Cardiac fibroblast (primary cell): ENCODE measurements around the gene HOXD3.
A peak's percentile ranks its signal among the peaks of the same experiment; 100 is the strongest.

ENCODE experiments used
- DNase-seq, 2 donors: peaks; one replicate each; pipeline versions ENCODE4 v3.0.0 to v3.0.0-alpha.2; 2010; ENCODE audit warnings: low read depth in 2 of 2
- H3K4me3 ChIP-seq, 2 donors: replicated peaks in 1 of 2; 1 replicate in 1 of 2; 2 replicates in 1 of 2; pipeline ENCODE4 v1.5.1; 2011; ENCODE audit warnings: low read depth in 2 of 2, low read length in 2 of 2, mild to moderate bottlenecking in 2 of 2, moderate library complexity in 1 of 2
- TF ChIP-seq, protein P1 (sequence below): IDR thresholded peaks from one replicate; pipeline ENCODE4 v1.5.1; 2011; ENCODE audit warnings: low read depth, mild to moderate bottlenecking, low read length, inconsistent platforms

The HOXD3 gene

DNA sequence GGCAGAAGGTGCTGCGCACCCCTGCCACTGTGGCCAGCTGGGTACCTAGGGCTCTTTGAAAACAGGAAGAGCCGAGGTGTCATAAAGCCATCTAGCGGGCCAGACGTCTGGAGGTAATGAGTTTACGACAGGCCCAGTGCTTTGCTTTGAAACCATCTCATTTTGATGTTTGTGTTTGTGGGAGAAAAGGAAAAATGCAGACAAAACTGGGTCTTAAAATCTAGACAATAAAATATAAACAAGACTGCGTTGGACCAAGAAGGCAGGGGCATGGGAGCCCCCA lies 31.4 kb upstream of the HOXD3 start:
- no peak for DNase-seq
- TF ChIP-seq, protein P1, sequence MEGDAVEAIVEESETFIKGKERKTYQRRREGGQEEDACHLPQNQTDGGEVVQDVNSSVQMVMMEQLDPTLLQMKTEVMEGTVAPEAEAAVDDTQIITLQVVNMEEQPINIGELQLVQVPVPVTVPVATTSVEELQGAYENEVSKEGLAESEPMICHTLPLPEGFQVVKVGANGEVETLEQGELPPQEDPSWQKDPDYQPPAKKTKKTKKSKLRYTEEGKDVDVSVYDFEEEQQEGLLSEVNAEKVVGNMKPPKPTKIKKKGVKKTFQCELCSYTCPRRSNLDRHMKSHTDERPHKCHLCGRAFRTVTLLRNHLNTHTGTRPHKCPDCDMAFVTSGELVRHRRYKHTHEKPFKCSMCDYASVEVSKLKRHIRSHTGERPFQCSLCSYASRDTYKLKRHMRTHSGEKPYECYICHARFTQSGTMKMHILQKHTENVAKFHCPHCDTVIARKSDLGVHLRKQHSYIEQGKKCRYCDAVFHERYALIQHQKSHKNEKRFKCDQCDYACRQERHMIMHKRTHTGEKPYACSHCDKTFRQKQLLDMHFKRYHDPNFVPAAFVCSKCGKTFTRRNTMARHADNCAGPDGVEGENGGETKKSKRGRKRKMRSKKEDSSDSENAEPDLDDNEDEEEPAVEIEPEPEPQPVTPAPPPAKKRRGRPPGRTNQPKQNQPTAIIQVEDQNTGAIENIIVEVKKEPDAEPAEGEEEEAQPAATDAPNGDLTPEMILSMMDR: no peak
- no peak overlapping the region for H3K4me3 ChIP-seq

DNA sequence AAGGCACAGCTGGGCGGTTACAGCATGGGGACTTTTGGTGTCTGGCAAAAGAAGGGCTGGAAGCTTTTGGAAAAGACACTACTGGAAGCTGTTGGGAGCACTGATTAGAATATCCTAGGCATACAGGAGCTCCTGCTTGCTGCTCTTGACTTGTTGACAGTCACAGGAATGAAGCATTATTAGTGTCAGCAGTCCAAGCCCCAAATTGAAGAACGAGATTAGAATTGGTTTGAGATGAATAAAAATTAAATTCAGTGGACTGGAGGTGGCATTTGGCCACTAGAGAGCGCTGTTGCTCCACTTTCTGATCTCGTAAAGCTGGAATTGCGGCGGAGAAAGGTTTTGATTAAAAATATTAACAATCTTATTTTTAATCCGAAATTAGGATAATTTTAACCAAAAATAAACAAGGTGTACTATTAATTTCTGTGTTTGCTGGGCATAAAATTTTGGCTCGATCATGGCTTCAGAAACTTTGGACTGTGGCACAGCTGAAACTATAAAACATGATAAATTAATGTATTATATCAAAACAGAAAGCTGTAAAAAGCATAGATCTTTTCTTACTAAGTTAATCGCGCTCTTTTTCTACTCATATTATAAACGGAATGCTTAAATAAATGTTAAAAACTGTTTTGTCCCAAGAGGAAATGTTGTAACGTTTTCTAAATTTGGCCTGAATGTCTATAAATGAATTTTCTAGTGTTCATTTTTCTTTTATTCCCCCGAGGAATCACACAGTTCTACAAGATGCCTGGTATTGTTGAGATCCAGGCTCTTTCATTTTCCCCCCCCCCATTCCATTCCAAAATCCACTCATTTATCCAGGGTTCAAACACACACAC lies 30.0 kb upstream of the HOXD3 start:
- TF ChIP-seq, protein P1: peak; percentile 76
- peak; percentile 67 to 75 for DNase-seq
- no peak overlapping the region for H3K4me3 ChIP-seq

DNA sequence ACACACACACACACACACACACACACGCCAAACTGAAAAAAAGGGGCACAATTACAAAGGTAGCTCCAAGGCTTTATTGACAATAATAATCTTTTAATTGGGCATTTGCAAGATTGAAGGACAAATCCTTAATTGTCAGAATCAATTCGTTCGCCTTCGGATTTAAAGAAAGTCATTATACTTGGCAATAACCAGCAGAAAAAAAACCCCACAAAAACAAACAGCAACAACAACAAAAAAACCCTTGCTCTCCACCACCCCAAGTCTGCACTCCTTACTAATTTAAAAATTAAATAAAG lies 29.4 kb upstream of the HOXD3 start:
- no peak overlapping the region for H3K4me3 ChIP-seq
- TF ChIP-seq, protein P1: no peak
- DNase-seq: no peak

DNA sequence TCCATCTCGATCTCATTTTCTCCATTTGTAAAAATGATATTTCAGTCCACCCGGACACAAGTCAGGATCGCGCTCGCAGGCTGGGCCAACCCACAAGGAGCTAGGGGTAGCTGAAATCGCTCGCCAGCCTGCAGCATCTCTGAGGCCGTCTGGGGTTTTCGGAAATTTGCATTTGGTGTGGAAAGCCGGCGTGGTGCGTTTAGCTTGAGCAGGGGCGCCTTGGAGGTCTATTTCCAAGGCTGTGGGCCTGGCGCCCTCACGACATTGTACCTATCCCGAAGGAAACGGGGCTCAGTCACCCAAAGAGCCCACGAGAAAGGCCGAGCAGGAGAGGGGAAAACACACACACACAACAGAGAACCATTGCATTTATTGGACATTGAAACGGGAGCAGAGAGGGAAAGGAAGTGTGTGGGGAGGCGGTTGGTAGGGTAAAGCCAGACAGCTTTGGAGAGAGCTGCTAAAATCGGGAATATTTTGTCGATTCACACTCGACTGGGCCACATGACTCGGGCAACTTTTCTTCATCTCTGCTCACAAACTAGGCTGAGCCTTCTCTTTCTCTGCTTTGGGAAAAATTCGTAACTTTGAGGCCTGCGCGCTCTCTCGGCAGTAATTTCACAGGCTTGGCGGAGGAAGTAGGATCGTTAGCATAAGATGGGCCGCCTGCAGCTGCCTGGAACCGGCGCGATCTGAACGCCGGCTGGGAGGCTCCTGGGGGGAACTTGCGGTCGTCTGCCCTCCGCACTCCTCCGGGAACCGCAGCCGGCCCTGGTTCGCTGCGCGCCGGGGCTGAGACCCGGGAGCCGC lies 28.7 kb upstream of the HOXD3 start:
- no peak for DNase-seq
- TF ChIP-seq, protein P1: no peak
- no peak overlapping the region for H3K4me3 ChIP-seq

DNA sequence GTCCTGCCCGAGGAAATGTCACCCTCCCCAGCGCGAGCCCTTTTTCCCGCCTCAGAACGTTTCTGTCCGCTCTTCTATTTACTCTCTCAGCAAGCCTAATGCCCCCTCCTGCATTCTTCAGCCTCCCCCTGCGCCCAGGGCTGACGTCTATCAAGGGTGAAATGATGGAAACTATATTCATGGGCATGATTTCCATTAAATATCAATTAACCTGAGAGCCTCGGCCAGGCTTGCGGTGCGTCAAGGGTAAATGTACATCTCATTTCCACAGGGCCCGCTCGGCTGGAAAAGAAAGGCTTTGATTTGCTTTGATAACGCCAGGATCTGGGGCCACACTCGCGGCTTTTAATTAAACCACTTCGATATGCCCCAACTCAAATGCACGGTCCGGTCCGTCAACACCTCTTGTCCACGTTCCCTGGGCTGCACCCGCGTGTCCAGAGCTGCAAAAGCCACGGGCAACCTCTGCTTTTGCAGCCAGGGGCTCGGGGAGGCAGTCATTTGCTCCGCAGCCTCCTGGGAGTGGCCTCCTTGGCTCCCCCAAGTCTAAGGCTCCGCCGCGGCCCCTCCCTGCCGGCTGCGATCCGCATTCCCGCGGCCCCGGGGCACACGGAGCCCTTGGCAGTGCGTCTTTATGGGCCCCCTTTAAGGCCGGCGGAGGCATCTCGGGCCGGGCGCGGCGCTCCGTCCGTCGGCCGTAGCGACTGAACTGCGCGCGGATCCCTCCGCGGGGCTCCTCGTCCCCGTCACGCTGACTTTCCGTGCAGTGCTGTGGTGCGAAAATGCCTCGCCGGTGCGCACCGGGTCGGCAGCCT lies 27.9 kb upstream of the HOXD3 start, which contains the start of gene HOXD8:
TSS of gene HOXD8 (plus strand) at position 724 of the 815 bp plus-strand sequence. CDS start 662 bp downstream, outside the sequence.
- H3K4me3 ChIP-seq: peak within 1 kb of the TSS in 1 of 2 donors; percentile 15
- TF ChIP-seq, protein P1: no peak
- DNase-seq: peak in 1 of 2 donors; percentile 60

DNA sequence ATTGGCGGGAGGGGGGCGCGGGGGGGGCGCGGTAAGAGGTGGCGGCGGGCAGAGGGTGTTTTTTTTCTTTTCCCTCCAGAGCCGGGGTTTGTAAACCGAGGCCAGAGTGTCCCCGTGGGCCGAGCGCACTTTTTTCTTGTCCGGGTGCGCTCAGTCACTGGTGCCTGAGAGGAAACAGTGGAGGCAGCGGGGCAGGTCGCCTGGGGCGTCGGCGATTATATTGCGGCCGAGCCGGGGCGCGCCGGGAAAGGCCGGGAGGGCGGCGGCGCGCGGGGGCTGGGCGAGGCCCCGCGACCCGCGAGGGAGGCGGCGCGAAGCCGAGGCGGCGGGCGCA lies 27.3 kb upstream of the HOXD3 start:
- DNase-seq: no peak
- H3K4me3 ChIP-seq: peak overlapping the region in 1 of 2 donors; percentile 15
- TF ChIP-seq, protein P1: no peak
